T-helper 2 cell treated with Interferon-gamma antibody and Interleukin-4, amounts not matched to agents 5 μg/mL and 100 μg/mL, for 36 hours (primary cell): ENCODE measurements around the gene HDAC10.

ENCODE experiments used
- DNase-seq: peaks from one replicate; pipeline ENCODE4 v3.0.0; 2021; ENCODE audit warnings: low spot score
- H3K27ac Mint-ChIP-seq: one replicate; pipeline ENCODE4 v1.8.0; 2021; ENCODE audit warnings: mild to moderate bottlenecking, mixed read lengths
- H3K27me3 Mint-ChIP-seq: one replicate; pipeline ENCODE4 v1.8.0; 2021; ENCODE audit warnings: low read depth, mixed read lengths
- H3K36me3 Mint-ChIP-seq: one replicate; pipeline ENCODE4 v1.8.0; 2021; ENCODE audit warnings: low read depth, mixed read lengths
- H3K4me1 Mint-ChIP-seq: one replicate; pipeline ENCODE4 v1.8.0; 2021; ENCODE audit warnings: low read depth, mixed read lengths
- H3K4me3 Mint-ChIP-seq: one replicate; pipeline ENCODE4 v1.8.0; 2022; ENCODE audit warnings: mild to moderate bottlenecking, moderate library complexity, mixed read lengths
- H3K9me3 Mint-ChIP-seq: one replicate; pipeline ENCODE4 v1.8.0; 2021; ENCODE audit warnings: mixed read lengths

HDAC10 gene

GRCh38 chr22:50258361-50259292 is 7.6 kb upstream of the HDAC10 start:
- Mint-ChIP-seq H3K9me3 (no peaks in the 10 kb centered on the region), H3K36me3 (no peaks in the 10 kb centered on the region), H3K27me3 (peaks cover 14% of the 10 kb centered on the region), H3K4me3 (peak overlapping the region; percentile 38), H3K4me1 (peaks cover 5% of the 10 kb centered on the region), H3K27ac (no peak overlapping the region)
- DNase-seq, result no peak

- peaks cover 5% of the 10 kb centered on the region for H3K4me1 Mint-ChIP-seq
Observed at GRCh38 chr22:50257451-50258360, 6.6 kb upstream of the HDAC10 start.

GRCh38 chr22:50257041-50257440 is 6.0 kb upstream of the HDAC10 start:
- Mint-ChIP-seq H3K4me3 (no peak overlapping the region), H3K4me1 (peaks cover 2% of the 10 kb centered on the region), H3K27ac (no peak overlapping the region), H3K27me3 (peaks cover 4% of the 10 kb centered on the region), H3K9me3 (no peaks in the 10 kb centered on the region), H3K36me3 (no peaks in the 10 kb centered on the region)
- DNase-seq, result no peak

More at GRCh38 chr22:50257451-50258360, 6.6 kb upstream of the HDAC10 start:
- Mint-ChIP-seq H3K27me3 (peaks cover 10% of the 10 kb centered on the region), H3K4me3 (no peak overlapping the region), H3K36me3 (no peaks in the 10 kb centered on the region), H3K9me3 (no peaks in the 10 kb centered on the region), H3K27ac (no peak overlapping the region)
- DNase-seq, result no peak

DNA sequence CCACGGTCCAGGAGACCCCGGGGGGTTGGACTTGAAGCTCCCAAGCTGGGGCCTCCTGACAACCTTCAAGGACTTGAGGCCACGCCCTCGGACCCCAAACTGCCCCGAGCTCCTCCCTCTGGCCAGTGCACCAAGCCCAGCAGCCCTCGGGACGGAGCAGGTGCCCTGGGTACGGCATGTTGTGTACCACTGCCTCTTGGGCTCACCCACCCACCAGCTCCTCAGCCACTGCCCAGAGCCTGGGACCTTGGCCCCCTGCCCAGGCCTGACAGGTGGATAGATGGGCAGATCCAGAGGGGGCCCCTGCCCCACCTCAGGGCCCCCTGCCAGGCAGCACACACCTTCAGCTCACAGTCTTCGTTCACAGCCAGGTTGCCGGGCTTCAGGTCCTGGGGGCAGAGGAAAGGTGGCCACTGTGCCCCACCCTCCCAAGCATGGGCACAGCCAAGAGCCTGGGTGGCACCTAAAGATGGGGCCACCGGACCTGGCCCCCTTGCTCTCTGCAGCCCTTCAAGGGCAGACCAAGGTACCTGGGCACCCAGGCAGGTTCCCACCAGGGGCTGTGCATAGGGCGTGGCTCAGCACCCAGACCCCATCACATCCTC is 5.3 kb upstream of the HDAC10 start:
- no peak overlapping the region for H3K27ac Mint-ChIP-seq
- H3K36me3 Mint-ChIP-seq, result no peaks in the 10 kb centered on the region
- H3K4me1 Mint-ChIP-seq, result no peaks in the 10 kb centered on the region
- peaks cover 2% of the 10 kb centered on the region for H3K27me3 Mint-ChIP-seq
- no peak overlapping the region for H3K4me3 Mint-ChIP-seq
- DNase-seq, result no peak
- H3K9me3 Mint-ChIP-seq, result no peaks in the 10 kb centered on the region

DNA sequence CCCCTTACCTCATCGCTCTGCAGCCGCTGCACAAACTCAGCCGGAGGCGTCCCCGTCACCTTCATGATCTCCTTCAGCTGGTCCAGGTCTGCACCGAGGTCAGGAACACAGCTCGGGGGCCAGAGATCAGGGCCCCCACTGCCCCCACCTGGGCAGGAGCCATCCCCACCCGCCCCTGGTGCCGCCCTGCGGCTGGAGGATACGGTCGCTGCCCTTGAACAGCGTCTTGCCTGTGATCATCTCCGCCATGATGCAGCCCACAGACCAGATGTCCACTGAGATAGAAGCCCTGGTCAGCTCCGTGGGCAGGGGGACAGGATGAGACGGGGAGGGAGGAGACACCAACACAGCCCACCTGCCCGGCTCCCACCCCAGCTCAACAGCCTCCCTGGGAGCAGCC is 4.5 kb upstream of the HDAC10 start:
- Mint-ChIP-seq H3K27ac (no peak overlapping the region), H3K27me3 (peaks cover 2% of the 10 kb centered on the region), H3K4me1 (peaks cover 1% of the 10 kb centered on the region), H3K9me3 (no peaks in the 10 kb centered on the region), H3K4me3 (no peak overlapping the region), H3K36me3 (no peaks in the 10 kb centered on the region)
- no peak for DNase-seq

DNA sequence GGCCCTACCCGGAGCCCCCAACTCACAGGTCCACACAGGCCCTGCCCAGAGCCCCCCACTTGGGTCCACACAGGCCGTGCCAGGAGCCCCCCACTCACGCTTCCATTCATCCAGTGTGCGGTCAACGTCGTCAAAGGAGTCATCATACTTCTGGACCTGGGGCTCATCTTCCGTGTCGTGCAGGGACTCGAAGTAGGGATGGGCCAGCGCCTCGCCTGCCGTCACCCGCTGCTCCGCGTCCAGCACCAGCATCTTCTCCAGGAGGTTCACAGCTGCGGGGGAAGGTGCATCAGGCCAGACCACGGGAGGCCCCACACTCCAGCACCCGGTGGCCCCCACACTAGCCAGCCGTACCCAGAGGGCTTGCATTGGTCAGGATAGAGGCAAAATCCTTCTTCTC is 4.0 kb upstream of the HDAC10 start:
- H3K4me1 Mint-ChIP-seq, result peaks cover 1% of the 10 kb centered on the region

GRCh38 chr22:50253941-50254340 is 2.9 kb upstream of the HDAC10 start:
- H3K9me3 Mint-ChIP-seq, result no peaks in the 10 kb centered on the region
- no peak overlapping the region for H3K4me3 Mint-ChIP-seq
- H3K27me3 Mint-ChIP-seq, result peaks cover under 1% of the 10 kb centered on the region
- DNase-seq, result no peak
- H3K27ac Mint-ChIP-seq, result no peak overlapping the region
- peaks cover 1% of the 10 kb centered on the region for H3K4me1 Mint-ChIP-seq
- H3K36me3 Mint-ChIP-seq, result no peaks in the 10 kb centered on the region

More for the DNA sequence above, 4.0 kb upstream of the HDAC10 start:
- no peak for DNase-seq
- H3K9me3 Mint-ChIP-seq, result no peaks in the 10 kb centered on the region
- H3K36me3 Mint-ChIP-seq, result no peaks in the 10 kb centered on the region
- peaks cover 2% of the 10 kb centered on the region for H3K27me3 Mint-ChIP-seq
- no peak overlapping the region for H3K4me3 Mint-ChIP-seq
- H3K27ac Mint-ChIP-seq, result no peak overlapping the region

GRCh38 chr22:50253046-50253915 is 2.2 kb upstream of the HDAC10 start:
- Mint-ChIP-seq H3K27me3 (no peaks in the 10 kb centered on the region), H3K4me1 (peaks cover 1% of the 10 kb centered on the region), H3K4me3 (no peak overlapping the region), H3K36me3 (no peaks in the 10 kb centered on the region), H3K27ac (no peak overlapping the region), H3K9me3 (no peaks in the 10 kb centered on the region)
- no peak for DNase-seq

DNA sequence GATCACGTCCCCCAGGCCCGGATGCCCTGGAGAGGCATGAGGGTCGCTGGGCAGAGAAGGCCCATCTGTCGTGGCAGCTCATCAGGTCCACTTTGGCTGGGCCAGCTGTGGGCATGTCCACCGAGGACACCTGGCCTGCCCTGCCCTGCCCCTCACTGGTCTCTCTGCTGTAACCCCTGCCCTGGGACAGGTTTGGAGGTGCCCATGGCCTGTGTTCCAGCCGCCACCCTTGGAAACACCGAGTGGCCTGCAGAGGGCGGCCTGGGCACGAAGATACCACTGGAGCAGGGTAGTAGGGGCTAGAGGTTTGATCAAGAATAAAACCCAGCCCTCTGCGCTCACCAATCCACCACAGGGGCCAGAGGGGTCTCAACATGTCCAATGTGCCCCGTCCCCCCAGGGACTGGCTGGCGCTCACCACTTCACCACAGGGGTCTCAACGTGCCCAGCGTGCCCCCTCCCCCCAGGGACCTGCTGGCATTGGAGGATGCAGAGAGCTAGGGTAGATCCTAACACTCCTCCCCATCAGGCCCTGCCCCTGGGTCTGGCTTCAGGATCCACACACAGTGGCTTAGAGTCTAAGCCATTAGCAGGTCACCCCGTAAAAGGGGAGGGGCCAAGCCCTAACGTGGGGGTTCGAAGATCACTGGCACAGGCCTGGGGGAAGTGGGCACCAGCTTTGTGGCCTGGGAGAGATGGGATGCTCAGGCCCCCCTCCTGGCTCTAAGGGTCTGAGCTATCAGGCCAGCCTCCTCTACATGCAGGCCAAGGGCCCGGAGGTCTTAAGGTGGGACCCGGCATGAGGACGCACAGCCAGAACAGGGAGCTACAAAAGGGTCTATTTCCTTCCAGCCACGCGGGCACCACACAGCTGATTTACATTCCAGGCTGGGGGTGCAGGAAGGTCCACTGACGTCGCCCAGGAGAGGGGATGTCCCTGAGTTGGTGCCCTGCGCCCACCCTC is 1.3 kb upstream of the HDAC10 start:
- Mint-ChIP-seq H3K27ac (no peak overlapping the region), H3K27me3 (no peaks in the 10 kb centered on the region), H3K4me1 (peaks cover 1% of the 10 kb centered on the region), H3K9me3 (no peaks in the 10 kb centered on the region), H3K36me3 (peaks cover 4% of the 10 kb centered on the region), H3K4me3 (no peak overlapping the region)
- peak; percentile 51 for DNase-seq

- H3K4me3 Mint-ChIP-seq, result no peak overlapping the region
Observed at GRCh38 chr22:50251477-50252081, 514 bp upstream of the HDAC10 start.

GRCh38 chr22:50250249-50250554 is 863 bp downstream of the HDAC10 start:
- peak overlapping the region; percentile 85 for H3K4me3 Mint-ChIP-seq
- H3K36me3 Mint-ChIP-seq, result peaks cover 9% of the 10 kb centered on the region
- no peaks in the 10 kb centered on the region for H3K27me3 Mint-ChIP-seq
- H3K4me1 Mint-ChIP-seq, result peaks cover 1% of the 10 kb centered on the region
- H3K27ac Mint-ChIP-seq, result no peak overlapping the region
- H3K9me3 Mint-ChIP-seq, result no peaks in the 10 kb centered on the region
- DNase-seq, result no peak

More at GRCh38 chr22:50251477-50252081, 514 bp upstream of the HDAC10 start:
- Mint-ChIP-seq H3K4me1 (peaks cover 1% of the 10 kb centered on the region), H3K9me3 (no peaks in the 10 kb centered on the region), H3K27me3 (no peaks in the 10 kb centered on the region), H3K27ac (no peak overlapping the region), H3K36me3 (peaks cover 9% of the 10 kb centered on the region)
- DNase-seq, result no peak
